Forelimb muscle (tissue), 1 donor: ENCODE measurements around the gene PSMB9. TPM values are rescaled to one million over a fixed set of nuclear protein-coding genes. Genes with fewer than 3 reads are reported as not detected.
A peak's percentile ranks its signal among the peaks of the same experiment; 100 is the strongest.

ENCODE experiments used
- DNase-seq: peaks from one replicate; pipeline ENCODE4 v3.0.0-alpha.2; 2013; ENCODE audit warnings: low read depth
- polyA plus RNA-seq: library from polyadenylated mRNA; unstranded; fragments of 120-200 nt; gene quantifications from one replicate; pipeline ENCODE4 v1.2.1, GENCODE V29; 2013; ENCODE audit not compliant: insufficient read length

PSMB9 gene
- polyA plus RNA-seq, 1 donor, result 4.1 TPM

DNA sequence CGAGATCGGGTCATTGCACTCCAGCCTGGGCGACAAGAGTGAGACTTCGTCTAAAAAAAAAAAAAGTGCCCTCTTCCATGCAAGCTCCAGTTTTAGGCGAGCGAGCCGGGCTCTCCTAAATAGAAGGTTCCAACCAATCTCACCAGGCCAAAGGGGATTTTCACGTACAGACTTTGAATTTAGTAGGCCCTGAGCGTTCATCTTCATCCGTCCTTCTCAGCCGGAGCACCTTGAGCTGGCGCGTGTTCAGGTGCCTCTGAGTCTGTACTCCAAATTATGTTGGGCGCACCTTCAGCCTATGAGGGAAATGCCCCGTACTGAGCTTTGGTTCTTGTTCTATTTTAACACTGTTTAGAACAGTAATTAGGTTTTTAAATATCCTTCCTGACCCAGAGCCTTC, 14.6 kb upstream of the PSMB9 start:
- no peak for DNase-seq

GRCh38 chr6:32840604-32841246, 13.3 kb upstream of the PSMB9 start:
- DNase-seq, result no peak

DNA sequence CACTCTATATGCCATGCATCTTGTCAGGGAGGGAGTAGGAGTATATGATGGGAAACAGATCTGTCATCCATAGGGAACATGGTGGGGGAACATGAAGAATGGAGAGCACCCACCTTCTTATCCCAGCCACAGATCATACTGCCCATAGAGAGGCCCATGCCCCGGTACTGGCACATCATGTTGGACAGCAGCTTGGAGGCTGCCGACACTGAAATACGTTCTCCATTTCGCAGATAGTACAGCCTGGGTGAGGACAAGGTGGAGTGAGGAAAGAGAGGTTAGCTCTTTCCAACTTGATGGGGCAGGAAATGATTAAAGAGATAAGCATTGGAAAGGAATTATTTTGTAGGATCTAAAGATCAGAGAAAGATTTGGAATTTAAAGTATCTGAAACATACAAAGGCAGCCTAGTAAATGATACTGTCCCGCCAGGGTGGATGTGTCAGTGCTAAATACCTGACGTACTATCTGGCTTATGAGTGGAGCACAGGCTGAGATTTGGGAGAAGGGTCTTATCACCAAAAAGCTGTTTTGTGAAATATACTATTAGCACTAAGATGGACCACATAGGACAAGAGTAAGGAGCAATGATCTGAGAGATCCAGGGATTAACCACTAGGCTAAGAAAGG, 11.9 kb upstream of the PSMB9 start:
- no peak for DNase-seq

GRCh38 chr6:32842690-32843089, 11.3 kb upstream of the PSMB9 start:
- DNase-seq, result no peak

- no peak for DNase-seq
Observed at GRCh38 chr6:32843331-32843978, 10.5 kb upstream of the PSMB9 start.

- DNase-seq, result peak; percentile 92
Observed at GRCh38 chr6:32843979-32844838, 9.8 kb upstream of the PSMB9 start, which contains the start of gene PSMB8. Gene PSMB8 (minus strand): TSS chr6:32844047. CDS start chr6:32843996, 51 bp downstream.

- no peak for DNase-seq
Observed at GRCh38 chr6:32844839-32845383, 9.1 kb upstream of the PSMB9 start.

GRCh38 chr6:32845384-32845884, 8.6 kb upstream of the PSMB9 start:
- DNase-seq, result no peak

GRCh38 chr6:32847004-32847403, 7.0 kb upstream of the PSMB9 start:
- DNase-seq, result no peak

- no peak for DNase-seq
Observed at GRCh38 chr6:32847795-32848194, 6.2 kb upstream of the PSMB9 start.

DNA sequence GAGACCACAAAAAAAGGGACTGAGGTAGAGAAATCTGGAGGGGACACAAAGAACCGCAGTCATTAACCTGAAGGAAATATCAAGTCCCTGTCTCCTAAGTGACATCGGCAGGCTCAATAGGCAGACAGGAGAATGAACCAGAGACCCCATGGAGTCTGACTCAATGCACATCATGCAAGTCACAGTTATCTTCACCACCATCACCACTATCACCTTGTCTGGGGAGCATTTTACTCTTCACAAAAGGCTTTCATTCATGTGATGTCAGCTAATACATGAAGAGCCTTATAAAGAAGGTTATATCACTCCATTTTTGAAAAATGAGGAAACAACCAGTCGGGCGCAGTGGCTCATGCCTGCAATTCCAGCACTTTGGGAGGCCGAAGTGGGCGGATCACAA, 4.9 kb upstream of the PSMB9 start:
- no peak for DNase-seq

DNA sequence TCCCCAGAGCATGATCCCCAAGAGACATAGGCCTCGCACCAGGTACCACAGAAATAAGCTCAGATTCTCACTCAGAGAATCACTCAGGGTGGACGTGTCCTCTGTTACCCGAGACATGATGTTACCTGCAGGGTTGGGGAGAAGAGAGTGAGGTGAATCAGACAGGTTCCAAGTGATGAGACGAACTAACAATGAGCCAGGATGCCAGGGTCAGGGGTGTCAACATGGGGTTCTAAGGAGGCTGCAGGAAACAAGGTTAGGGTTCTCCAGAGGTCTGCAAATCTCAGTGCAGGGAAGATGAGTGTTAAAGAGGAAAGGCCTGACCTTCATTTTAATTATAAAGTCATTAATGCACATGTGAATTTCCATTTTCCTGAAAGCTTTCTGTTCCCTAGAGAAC, 3.0 kb upstream of the PSMB9 start:
- DNase-seq, result no peak

DNA sequence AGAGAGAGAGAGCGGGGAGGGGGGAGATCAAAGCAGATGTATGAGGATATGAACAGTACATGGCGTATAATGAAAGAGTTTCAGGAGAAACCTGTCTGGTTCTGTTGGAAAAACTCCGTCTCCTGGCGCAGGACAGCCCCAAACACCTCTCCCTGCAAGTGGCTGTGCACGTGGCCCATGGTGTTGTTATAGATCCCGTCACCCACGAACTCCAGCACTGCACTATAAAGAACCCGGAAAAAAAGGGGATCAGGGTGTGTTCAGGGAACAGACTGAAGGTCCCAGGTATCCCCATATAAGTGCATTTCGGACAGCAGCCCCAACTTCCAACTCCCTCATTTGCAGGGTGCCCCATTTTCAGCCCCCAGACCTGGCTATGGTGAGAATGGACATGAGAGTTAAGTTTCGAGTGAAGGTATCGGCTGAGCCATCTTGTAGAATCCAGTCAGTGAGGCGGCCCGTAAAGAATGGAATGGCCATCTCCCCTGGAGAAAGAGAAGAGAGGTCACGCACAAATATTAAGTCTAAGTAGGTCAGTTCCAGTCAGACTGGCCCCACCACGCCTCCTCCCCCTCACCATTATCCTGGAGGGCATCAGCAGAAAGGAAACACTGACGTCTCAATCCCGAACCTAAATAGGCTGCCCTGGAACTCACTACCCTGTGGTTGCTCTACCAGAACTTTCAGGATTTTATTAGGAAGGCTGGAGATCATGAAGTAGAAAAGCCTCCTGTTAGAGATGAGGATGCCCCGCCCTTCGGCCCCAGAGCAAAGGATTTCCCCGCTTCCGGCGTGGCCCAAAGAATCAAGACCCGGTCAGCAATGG, 1.8 kb upstream of the PSMB9 start:
- no peak for DNase-seq

GRCh38 chr6:32852844-32853540, 1.0 kb upstream of the PSMB9 start:
- no peak for DNase-seq

DNA sequence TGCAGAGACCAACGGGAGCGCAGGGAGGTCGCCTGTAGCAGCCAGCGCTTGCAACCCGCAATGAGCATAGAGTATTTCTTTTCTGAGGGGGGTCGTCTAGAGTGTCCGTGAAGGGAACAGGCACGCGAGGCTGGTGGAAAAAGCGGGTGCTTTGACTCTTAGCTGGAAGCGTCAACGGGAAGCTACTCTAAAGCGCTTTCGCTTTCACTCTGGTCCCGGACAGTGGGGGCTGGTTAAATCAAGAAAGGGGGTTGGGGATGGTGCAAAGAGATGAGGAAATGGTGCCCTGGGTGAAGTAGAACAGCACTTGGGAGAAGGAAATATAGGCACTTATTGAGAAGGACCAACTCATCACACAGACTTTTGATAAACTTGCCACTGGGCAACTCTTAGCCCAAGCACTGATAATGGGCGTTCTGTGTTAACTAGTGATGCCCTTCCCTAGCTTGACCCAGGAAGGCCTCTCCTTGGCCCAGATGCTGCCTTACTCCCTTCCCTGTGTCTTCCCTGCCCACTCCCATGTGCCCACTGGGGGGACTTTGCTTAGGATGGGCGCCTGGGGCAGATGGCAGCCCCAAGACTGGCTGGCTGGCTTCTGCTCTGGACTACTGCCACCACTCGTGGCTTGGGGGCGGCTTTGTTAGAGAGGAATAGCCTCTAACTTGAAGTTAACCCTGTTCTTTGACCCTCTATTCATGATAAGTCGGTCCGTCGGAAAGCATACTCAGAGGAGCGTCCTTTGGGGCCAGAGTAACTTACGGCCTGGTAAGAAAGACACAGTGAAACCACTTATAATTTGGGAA, 585 bp downstream of the PSMB9 start:
- DNase-seq, result no peak

- DNase-seq, result no peak
Observed at GRCh38 chr6:32855467-32856174, 1.6 kb downstream of the PSMB9 start.

DNA sequence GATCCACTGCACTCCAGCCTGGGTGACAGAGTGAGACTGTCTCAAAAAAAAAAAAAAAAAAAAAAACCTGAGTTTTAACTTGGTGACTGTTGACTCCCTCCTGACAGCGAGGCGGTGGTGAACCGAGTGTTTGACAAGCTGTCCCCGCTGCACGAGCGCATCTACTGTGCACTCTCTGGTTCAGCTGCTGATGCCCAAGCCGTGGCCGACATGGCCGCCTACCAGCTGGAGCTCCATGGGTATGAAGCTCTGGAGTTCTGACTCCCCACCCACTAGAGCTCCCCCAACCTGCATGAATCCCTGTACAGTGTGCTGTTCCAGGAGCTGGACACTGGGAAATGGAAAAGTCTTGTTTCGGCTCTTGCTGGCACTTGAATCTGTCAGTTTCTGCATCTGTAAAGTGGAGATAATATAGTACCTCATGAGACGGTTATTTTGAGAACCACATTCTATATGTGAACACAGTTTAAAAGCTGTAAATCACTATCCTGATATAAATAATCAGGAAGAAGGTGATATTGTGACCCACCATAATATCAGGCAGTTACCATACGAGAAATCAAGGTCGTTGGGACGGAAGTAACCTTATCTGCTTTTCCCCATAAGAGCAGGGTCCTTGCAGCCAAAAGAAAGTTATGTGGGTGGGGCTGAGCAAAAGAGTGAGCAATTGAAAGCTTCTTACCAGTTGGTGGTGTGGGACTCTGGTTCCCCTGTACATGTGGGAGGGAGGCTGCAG, 3.3 kb downstream of the PSMB9 start:
- no peak for DNase-seq

DNA sequence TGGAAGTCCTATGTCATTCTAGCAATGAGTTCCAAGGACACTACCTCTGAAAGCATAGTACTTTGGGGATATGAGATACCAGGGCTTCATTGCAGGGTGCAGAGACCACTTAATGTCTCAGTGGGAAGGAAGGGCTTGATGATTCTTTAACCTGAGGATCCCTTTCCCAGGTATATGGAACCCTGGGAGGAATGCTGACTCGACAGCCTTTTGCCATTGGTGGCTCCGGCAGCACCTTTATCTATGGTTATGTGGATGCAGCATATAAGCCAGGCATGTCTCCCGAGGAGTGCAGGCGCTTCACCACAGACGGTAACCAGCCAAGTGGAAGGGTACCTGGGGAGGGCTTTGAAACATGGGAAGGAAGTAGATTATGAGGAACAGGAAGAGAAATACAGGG, 4.2 kb downstream of the PSMB9 start:
- DNase-seq, result no peak
